ENCODE data around the gene ZNF217. TPM values are rescaled to one million over a fixed set of nuclear protein-coding genes. Genes with fewer than 3 reads are reported as not detected.
"Not testable (repeated sequence)": the region's sequence is repeated elsewhere in the genome, so short reads cannot be mapped to it uniquely, and the experiment has no call there.

ZNF217 gene
- total RNA-seq, 1 donor from 2014 or later, result 76.3 TPM

GRCh38 chr20:53639128-53639527 is 45.5 kb upstream of the ZNF217 start:
- H3K27ac Mint-ChIP-seq, result no peak overlapping the region
- DNase-seq (ENCODE audit: low spot score, unreplicated experiment), result no peak
- no peak for TF ChIP-seq CTCF (IDR thresholded peaks at IDR 0.05; ENCODE audit: unreplicated experiment)
- H3K4me1 Mint-ChIP-seq (ENCODE audit: low read depth), result peaks cover 10% of the 10 kb centered on the region
- H3K27me3 Mint-ChIP-seq, result no peaks in the 10 kb centered on the region
- H3K9me3 Mint-ChIP-seq (ENCODE audit: low read depth), result no peaks in the 10 kb centered on the region
- H3K4me3 Mint-ChIP-seq (ENCODE audit: low read depth), result no peak overlapping the region
- H3K36me3 Mint-ChIP-seq (ENCODE audit: insufficient read depth), result no peaks in the 10 kb centered on the region

- not testable (repeated sequence) for H3K9me3 Mint-ChIP-seq (ENCODE audit: low read depth); H3K36me3 Mint-ChIP-seq (ENCODE audit: insufficient read depth); H3K27me3 Mint-ChIP-seq; H3K27ac Mint-ChIP-seq; DNase-seq (ENCODE audit: low spot score, unreplicated experiment); H3K4me1 Mint-ChIP-seq (ENCODE audit: low read depth); H3K4me3 Mint-ChIP-seq (ENCODE audit: low read depth)
Observed at GRCh38 chr20:53637310-53637709, 43.7 kb upstream of the ZNF217 start.

GRCh38 chr20:53636540-53637097 is 43.0 kb upstream of the ZNF217 start:
- Mint-ChIP-seq H3K27me3 (no peaks in the 10 kb centered on the region), H3K36me3 (ENCODE audit: insufficient read depth) (no peaks in the 10 kb centered on the region), H3K9me3 (ENCODE audit: low read depth) (no peaks in the 10 kb centered on the region), H3K4me1 (ENCODE audit: low read depth) (no peaks in the 10 kb centered on the region), H3K27ac (no peak overlapping the region), H3K4me3 (ENCODE audit: low read depth) (no peak overlapping the region)
- no peak for TF ChIP-seq CTCF (IDR thresholded peaks at IDR 0.05; ENCODE audit: unreplicated experiment)
- no peak for DNase-seq (ENCODE audit: low spot score, unreplicated experiment)

GRCh38 chr20:53635221-53635620 is 41.6 kb upstream of the ZNF217 start:
- Mint-ChIP-seq H3K4me3 (ENCODE audit: low read depth) (no peak overlapping the region), H3K36me3 (ENCODE audit: insufficient read depth) (no peaks in the 10 kb centered on the region), H3K27ac (no peak overlapping the region), H3K27me3 (no peaks in the 10 kb centered on the region), H3K9me3 (ENCODE audit: low read depth) (no peaks in the 10 kb centered on the region), H3K4me1 (ENCODE audit: low read depth) (no peaks in the 10 kb centered on the region)
- no peak for DNase-seq (ENCODE audit: low spot score, unreplicated experiment)
- no peak for TF ChIP-seq CTCF (IDR thresholded peaks at IDR 0.05; ENCODE audit: unreplicated experiment)

- TF ChIP-seq CTCF (IDR thresholded peaks at IDR 0.05; ENCODE audit: unreplicated experiment), result no peak
- no peaks in the 10 kb centered on the region for H3K27me3 Mint-ChIP-seq
- no peaks in the 10 kb centered on the region for H3K4me1 Mint-ChIP-seq (ENCODE audit: low read depth)
- H3K9me3 Mint-ChIP-seq (ENCODE audit: low read depth), result no peaks in the 10 kb centered on the region
- H3K4me3 Mint-ChIP-seq (ENCODE audit: low read depth), result no peak overlapping the region
- H3K27ac Mint-ChIP-seq, result no peak overlapping the region
- H3K36me3 Mint-ChIP-seq (ENCODE audit: insufficient read depth), result no peaks in the 10 kb centered on the region
- DNase-seq (ENCODE audit: low spot score, unreplicated experiment), result no peak
Observed at GRCh38 chr20:53631909-53632662, 38.4 kb upstream of the ZNF217 start.

- H3K27ac Mint-ChIP-seq, result no peak overlapping the region
- H3K4me1 Mint-ChIP-seq (ENCODE audit: low read depth), result no peaks in the 10 kb centered on the region
- no peak for DNase-seq (ENCODE audit: low spot score, unreplicated experiment)
- TF ChIP-seq CTCF (IDR thresholded peaks at IDR 0.05; ENCODE audit: unreplicated experiment), result no peak
- H3K27me3 Mint-ChIP-seq, result no peaks in the 10 kb centered on the region
- no peak overlapping the region for H3K4me3 Mint-ChIP-seq (ENCODE audit: low read depth)
- no peaks in the 10 kb centered on the region for H3K9me3 Mint-ChIP-seq (ENCODE audit: low read depth)
- no peaks in the 10 kb centered on the region for H3K36me3 Mint-ChIP-seq (ENCODE audit: insufficient read depth)
Observed at GRCh38 chr20:53629436-53629835, 35.8 kb upstream of the ZNF217 start.

GRCh38 chr20:53628758-53629157 is 35.1 kb upstream of the ZNF217 start:
- not testable (repeated sequence) for H3K4me3 Mint-ChIP-seq (ENCODE audit: low read depth)

More at GRCh38 chr20:53628758-53629157, 35.1 kb upstream of the ZNF217 start:
- not testable (repeated sequence) for H3K27ac Mint-ChIP-seq; H3K4me1 Mint-ChIP-seq (ENCODE audit: low read depth); DNase-seq (ENCODE audit: low spot score, unreplicated experiment); H3K9me3 Mint-ChIP-seq (ENCODE audit: low read depth); H3K27me3 Mint-ChIP-seq; H3K36me3 Mint-ChIP-seq (ENCODE audit: insufficient read depth)
